Retinal pigment epithelial cell (primary cell): ENCODE measurements around the gene ADAMTS16.

ENCODE experiments used
- DNase-seq: peaks from one replicate; pipeline ENCODE4 v3.0.0-alpha.2; 2010; ENCODE audit warnings: low read depth
- H3K4me3 ChIP-seq: 2 replicates; pipeline ENCODE4 v1.5.1; 2011; ENCODE audit warnings: mild to moderate bottlenecking, low read length, control low read depth, moderate library complexity
- CTCF ChIP-seq: conservative IDR thresholded peaks from 2 replicates; pipeline ENCODE4 v1.5.1; 2011; ENCODE audit warnings: low read depth, low read length, control low read depth, inconsistent platforms

ADAMTS16 gene

GRCh38 chr5:5169466-5169865 is 29.3 kb downstream of the ADAMTS16 start:
- DNase-seq = no peak
- no peak for TF ChIP-seq CTCF
- no peak overlapping the region for H3K4me3 ChIP-seq

DNA sequence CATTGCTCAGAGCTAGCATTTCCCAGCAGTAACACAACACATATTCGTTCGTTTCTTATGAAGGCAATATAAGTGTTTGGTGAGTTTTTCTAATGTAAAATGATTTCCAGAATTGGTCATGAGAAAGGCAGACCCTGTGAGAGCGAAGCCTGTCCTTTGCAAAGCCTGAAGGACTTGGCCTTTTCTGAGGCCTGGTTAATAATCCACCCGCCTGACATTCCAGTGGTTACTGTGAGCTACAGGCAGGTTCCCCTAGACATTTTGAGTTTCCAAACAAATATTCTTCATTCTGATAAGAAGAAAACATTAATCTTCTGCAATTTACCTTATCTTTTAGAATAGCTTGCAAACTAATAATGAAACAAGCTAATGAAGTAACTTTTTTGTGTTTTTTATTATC is 38.0 kb downstream of the ADAMTS16 start:
- no peak overlapping the region for H3K4me3 ChIP-seq
- TF ChIP-seq CTCF = no peak
- DNase-seq = no peak

- H3K4me3 ChIP-seq = no peak overlapping the region
- DNase-seq = no peak
- no peak for TF ChIP-seq CTCF
These were observed 38.5 kb downstream of the ADAMTS16 start for GRCh38 chr5:5178580-5178979.

DNA sequence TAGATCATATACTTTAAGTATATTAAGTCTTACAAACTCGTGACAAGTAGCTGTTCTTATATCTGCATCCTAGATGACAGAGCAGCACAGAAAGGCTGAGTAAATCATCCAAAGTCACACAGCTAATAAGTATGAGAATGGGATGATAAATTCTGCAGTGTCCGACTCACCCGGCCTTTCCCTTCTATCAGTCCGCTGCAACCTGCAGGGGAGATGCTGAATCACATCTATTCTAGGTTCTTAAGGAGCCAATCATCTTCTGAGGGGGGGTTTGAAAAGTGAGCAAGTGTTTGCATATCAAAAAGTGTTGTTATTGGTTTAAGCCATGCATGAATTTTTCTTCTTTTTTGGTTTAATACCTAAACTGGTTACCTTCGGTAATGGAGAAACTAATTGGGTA is 38.9 kb downstream of the ADAMTS16 start:
- TF ChIP-seq CTCF = no peak
- DNase-seq = no peak
- no peak overlapping the region for H3K4me3 ChIP-seq

DNA sequence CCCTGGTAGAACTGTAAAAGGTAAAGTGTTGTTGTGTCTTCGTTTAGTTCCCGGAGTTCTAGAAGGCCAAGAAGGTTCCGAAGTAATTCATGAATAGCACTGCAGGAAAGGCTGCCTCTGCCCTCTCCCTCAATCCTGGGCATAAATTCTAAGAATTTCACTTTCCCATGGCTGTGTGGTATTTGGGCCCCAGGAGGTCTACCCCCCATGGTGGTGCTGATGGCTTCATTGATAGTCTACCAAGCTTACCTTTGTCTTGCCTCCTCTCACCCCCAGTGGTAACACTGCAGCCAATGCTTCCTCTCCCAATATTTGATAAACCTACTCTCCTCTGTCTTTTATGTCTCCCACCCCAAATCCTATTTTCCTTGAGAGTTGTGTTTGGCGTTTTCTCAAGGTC is 39.5 kb downstream of the ADAMTS16 start:
- no peak for DNase-seq
- no peak overlapping the region for H3K4me3 ChIP-seq
- no peak for TF ChIP-seq CTCF

- no peak for TF ChIP-seq CTCF
- DNase-seq = no peak
- H3K4me3 ChIP-seq = no peak overlapping the region
These were observed 41.7 kb downstream of the ADAMTS16 start for GRCh38 chr5:5181650-5182324.

DNA sequence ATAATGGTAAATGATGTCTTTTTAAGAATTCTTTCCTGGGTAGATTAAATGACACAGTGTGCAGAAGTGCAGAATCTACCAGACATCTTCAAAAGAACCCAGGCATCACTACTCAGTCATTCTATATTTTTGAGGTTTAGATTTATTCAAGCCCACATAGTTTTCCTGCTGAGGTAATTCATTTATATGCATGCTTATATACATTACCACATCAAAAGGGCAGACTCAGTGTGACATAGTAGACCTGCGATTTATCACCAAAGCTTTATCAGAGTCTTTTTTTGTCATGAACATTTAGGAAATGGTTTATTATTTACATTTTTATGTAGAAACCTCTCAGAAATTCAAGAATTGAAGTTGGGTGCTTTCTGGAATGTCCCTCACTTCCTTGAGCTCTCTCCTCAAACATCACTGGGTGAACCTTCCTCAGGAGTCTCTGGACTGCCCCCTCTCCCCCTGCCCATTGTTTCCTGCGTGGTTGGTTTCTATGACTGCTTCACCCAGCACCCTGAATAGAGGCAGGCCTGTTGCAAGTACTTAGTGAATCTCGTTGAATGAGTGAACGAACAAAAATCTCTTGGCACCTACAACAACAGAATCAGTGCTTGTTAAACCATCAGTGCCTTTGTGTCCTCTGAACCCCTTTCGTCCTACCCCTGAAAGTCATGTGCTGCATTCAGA is 42.5 kb downstream of the ADAMTS16 start:
- DNase-seq = no peak
- no peak overlapping the region for H3K4me3 ChIP-seq
- no peak for TF ChIP-seq CTCF
